HuH-7 (cell line): Measurements from ENCODE around the gene MBNL1.
"Not testable (repeated sequence)": the region's sequence is repeated elsewhere in the genome, so short reads cannot be mapped to it uniquely, and the experiment has no call there.

Experiments used
- DNase-seq: peaks from one replicate; pipeline ENCODE4 v3.0.0; 2011; ENCODE audit warnings: low spot score

The MBNL1 gene

DNA sequence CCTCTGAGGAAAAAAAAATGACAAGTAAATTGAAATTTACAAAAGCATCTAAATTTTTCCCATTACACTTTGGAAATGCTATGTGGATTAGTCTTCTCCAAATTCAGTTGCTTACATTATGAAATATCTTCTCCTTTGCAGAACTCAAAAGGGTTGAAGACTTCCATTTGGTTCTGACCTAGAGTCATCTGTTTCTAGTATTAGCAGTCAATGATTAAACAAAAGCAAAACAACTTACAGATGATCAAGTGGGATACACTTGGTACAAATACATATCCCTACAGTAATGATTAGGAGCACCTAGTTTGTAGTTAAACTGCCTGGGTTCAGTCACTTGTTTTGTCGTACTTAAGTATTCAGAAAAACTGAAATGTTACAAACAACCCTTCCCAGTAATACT lies 136.2 kb downstream of the MBNL1 start:
- DNase-seq: no peak

DNA sequence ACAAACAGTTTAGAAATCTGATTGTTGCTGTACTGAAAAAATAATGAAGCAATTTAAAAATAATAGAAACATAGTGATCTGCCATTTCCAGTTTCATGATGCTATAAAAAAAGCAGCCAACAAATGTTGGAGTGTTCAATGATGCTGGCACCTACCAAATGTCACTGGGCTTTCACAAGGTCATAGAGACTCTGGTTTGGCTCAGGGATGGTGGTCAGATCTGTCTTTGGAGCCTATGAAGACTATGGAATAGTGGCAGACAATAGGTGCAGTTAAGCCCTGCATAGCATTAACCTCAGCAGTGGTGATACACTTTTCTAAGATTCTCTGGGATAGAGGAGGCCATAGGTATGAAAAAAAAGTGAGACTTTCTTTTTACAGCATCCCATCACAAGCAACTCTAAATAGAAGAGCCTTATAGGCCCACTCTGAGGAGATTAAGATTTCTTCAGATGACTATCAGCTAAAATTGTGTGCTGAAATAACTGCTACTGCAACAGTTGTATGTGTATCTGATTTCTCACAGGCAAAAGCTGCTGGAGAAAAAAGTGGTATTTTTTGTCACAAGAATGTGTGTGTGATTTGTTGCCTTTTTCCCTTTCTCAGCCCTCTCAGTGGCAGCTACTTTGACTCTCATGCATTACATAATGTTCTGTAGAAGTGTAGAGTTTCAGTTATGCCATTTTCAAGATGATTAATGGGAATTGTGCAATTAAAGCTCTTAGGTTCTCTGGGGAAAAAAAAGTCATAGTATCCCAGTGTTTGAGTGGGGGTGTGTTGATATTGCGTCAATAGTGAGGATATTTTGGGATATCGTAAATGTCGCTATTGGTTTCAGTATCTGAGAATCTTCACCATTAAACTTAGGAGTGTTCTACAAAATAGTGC lies 137.4 kb downstream of the MBNL1 start:
- DNase-seq: peak; percentile 7

DNA sequence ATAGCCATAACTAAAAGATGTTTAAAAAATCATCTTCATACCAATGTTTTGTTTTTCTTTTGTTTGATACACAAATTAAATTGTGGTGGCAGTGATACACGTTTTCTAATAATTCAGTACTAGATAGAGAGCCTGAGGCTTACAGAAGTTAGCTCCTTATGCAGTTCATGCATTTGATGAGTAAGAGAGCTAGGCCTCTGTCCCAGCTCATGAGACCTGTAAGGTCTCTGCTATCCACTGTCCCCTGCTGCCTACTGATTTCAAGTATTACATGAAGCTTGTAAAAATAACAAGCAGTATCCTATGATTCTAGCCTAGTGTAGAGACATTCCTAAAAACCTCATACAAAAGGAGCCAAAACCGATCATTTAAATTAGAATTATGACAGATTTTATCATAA lies 144.5 kb downstream of the MBNL1 start:
- DNase-seq: no peak

DNA sequence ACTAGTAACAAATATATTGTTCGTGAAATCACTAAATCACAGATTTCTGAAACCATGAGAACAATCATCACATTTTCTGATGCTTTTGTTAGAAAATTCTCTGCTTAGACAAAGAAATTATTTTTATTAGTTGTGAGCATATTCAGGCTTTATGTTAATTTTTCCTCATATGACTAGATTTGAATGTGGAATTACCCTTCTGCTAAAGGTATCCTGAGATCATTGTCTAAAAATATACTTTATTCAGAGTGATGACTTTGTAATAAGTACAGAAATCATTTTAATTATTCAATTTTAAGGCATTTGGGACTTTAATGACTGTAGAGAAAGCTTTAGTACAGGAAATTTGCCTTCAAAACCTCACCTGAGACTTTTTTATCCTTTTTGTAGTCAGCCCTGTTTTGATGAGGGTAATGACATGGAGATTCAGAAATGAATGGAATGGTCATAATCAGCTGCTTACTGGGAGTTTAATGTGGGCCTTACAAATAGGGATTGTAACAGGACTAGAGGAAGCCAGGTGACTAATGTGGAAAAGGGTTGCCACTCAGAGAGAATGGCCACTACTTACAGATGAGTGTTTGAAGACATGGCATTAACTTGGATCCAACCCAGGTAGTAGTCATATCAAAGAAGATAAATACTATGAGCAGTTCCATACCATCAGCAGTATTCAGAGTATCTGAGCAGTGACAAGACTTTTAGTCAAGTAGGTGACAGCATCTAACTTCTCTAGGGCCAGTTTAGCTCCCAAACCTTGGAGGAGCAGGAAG lies 148.3 kb downstream of the MBNL1 start:
- DNase-seq: no peak

DNA sequence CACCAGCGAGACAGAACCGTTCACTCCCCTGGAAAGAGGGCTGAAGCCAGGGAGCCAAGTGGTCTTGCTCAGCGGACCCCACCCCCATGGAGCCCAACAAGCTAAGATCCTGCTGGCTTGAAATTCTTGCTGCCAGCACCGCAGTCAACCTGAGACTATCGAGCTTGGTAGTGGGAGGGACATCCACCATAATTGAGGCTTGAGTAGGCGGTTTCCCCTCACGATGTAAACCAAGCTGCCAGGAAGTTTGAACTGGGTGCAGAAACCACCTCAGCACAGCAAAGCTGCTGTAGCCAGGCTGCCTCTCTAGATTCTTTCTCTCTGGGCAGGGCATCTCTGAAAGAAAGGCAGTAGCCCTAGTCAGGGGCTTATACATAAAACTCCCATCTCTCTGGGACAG lies 151.0 kb downstream of the MBNL1 start:
- DNase-seq: no peak

DNA sequence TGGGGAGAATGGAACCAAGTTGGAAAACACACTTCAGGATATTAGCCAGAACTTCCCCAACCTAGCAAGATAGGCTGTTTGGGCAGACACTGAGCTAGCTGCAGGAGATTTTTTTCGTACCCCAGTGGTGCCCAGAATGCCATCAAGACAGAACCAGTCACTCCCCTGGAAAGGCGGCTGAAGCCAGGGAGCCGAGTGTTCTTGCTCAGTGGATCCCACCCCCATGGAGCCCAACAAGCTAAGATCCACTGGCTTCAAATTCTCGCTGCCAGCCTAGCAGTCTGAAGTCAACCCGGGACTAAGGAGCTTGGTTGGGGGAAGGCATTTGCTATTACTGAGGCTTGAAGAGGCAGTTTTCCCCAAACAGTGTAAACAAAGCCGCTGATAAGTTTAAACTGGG lies 152.4 kb downstream of the MBNL1 start:
- no peak for DNase-seq

DNA sequence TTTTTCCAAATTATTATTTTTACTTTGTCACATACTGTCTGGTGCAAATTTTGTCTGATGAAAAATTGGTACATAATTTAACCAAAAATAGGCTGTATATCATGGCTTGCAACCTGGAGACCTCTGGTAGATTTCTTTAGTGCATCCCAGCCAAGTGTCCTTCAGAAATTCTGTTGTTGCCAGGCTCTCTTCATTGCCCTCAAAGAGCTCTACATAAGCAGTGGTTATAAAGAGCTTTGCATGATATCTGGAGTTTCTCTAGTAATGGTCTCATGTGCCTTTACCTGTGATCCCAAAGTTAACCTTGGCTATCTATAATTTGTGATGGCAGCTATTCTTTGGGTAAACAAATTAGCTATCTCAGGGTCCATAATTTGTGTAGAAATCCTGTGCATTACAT lies 157.7 kb downstream of the MBNL1 start:
- DNase-seq: no peak

DNA sequence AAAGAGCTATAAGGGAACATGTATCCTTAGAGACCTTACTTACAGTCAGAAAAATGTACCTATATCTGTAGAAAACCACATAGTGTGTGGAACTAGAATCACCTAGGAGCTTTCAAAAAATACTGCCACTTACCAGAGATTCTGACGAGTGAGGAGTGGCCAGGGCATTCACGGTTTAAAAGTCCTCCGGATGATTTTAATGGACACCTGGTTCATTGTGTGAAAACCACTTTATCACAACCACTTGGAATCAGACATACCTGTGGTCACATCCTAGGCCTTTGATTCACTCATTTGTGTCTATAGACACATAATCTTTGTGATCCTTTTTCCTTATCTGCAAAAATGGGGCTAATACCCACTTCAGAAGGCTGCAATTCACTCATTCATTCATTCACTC lies 159.8 kb downstream of the MBNL1 start:
- no peak for DNase-seq

DNA sequence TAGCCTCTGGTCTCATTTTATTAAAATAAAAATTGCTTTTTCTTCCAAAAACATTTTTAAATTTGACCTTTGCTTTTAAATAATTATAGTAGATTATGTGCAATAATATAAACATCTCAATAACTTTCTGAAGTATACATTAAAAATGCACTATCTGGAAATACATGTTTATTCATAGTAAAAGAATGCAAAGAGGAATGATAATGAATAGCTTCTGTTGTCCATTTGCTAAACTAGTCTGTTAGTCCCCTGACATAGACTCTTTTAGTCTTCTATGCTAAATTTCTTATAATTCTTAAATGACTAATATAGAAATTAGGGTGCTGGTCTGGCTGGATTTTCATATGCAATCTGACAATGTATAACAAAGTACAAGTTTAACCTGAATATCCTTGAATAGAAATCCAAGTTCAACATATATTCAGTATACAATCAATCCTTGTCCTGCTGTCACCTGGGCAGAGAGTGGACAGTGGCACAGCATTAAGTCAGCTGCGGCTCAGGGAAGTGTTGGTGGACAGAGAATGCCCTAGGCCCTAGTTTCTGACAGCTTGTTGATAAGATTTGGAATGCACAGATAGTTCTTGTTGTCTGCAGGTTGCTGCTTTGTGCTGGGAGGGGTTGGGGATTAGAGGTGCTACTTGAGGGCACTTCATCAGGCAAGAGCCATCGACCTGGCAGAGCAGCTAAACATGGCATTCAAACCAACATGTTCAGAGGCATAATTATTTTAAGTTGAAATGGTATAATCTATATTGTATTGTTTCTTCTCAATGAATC lies 161.7 kb downstream of the MBNL1 start:
- no peak for DNase-seq

DNA sequence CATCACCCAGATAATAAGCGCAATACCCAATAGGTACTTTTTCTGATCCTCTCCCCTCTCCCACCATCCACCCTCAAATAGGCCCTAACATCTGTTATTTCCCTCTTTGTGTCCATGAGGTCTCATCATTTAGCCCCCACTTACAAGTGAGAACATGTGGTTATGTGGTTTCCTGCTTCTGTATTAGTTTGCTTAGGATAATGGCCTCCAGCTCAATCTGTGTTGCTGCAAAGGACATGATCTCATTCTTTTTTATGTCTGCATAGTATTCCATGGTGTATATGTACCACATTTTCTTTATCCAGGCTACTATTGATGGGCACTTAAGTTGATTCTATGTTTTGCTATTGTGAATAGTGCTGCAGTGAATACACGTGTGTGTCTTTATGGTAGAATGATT lies 165.4 kb downstream of the MBNL1 start:
- no peak for DNase-seq

DNA sequence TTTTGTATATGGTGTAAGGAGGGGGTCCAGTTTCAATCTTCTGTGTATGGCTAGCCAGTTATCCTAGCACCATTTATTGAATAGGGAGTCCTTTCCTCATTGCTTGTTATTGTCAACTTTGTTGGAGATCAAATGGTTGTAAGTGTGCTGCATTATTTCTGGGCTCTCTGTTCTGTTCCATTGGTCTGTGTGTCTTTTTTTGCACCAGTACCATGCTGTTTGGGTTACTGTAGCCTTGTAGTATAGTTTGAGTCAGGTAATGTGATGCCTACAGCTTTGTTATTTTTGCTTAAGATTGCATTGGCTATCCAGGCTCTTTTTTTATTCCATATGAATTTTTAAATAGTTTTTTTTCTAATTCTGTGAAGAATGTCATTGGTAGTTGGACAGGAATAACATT lies 166.5 kb downstream of the MBNL1 start:
- not testable (repeated sequence) for DNase-seq

DNA sequence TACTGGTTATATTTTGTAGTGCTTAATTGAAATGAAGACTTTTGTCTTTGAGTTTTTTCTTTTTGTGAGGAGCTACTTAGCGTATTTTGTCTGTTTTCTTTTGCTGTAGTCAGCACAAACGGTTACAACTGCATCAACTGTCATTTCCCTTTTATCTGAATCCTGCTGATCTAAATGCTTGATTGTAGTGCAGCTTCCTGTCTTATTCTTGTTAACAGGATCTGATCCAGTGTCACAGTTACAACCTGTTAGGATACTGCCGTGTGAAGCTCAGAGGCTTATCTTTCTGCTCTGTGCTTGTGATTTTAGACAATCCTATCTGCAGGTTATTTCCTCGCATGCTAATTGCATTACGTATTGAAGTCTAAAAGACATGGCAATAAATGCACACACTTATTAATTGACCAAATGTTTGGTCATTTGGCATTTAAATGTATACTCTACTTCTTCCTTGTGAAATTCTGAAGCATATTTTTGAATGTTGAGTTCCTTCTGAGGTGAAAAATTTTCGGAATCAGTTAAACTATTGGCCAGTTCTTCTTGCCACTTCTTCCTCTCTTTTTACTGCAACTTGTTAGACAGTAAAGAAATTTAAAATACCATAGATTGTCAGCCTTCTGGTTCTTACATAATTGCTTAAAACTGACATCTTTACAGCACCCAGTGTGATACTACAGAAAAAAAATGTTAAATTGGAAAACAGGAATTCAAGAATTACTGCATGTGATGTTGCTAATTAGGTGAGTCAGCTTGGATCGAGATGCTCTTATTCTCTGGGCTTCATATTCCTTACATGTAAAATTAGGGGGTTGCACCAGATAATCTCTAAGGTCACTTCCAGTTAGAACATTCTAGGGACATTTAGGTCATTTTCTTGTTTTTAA lies 168.2 kb downstream of the MBNL1 start:
- no peak for DNase-seq

DNA sequence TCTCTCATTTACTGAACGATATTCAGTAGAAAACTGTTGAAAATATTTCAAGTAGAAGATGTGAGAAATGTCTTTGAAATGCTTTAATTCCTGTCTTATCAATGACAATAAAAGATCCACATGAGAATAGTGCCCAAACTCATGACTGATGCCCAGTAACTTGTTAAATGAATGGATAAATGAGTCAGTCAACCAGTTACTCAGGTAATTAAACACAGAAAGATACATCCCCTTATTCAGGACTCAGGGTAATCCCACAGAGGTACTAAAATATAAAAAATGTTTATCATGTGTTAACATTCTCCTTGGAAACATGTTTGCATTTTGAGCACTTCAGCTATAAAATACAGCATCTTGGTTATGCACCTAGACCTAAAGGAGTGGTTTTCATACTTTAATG lies 169.5 kb downstream of the MBNL1 start:
- DNase-seq: no peak

DNA sequence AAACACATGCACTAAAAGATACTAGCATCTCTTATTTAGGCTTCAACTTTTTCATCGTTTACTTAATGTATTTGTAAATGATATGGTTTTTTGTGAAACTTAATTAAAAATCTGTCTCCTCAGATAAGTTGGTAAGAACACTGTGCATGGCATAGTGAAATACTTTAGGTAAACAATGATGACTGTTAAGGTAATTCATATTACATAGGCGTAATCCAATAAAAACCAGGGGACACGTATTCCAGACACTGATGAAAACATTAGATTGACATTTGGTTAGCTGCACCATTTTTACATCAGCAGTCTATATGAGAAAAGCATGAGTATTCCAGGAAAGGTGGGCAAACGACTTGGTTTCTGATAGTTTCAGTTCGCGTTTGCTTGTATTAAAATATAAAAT lies 170.0 kb downstream of the MBNL1 start:
- no peak for DNase-seq

DNA sequence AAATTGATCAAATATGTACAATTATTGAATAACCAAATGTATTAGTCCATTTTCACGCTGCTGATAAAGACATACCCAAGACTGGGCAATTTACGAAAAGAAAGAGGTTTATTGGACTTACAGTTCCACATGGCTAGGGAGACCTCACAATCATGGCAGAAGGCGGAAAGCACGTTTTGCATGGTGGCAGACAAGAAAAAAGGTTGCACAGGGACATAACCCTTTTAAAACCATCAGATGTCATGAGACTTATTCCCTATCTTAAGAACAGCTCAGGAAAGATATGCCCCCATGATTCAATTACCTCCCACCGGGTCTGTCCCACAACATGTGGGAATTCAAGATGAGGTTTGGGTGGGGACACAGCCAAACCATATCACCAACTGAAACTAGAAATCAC lies 171.5 kb downstream of the MBNL1 start:
- DNase-seq: not testable (repeated sequence)

DNA sequence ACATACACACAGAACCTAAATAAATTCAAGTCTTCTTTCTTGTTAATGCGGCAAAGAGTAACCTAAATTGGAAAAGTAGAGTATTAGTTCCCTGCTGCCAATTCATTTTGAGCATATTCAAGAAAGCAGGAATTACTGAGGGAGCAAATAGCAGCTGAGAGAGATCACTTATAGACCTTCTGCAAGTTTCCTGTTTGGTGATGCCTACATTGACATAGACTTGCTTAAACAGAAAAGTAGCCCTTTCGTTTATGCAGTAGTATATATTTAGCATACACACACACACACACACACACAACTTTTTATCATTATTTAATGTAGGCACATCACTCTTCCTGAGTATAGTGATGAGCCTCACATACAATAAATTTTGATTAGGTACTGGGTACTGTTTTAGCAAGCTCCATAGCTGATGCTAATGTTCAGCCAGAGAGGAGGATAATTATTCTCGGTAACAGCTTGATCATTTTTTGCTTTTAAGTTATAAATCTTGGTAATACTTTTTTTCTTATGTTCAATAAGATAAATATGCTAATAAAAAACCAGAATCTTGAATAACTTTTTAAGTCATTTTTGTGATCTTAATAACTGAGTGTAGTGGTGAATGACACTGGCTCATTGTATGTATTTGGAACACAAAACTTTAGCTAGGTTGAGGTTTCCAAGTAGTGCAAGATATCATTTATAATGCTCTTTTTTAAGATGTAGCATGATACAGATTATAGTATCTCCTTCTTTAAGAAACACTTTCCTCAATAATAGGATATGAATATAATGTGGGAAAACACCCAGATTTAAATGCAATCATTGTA lies 174.7 kb downstream of the MBNL1 start:
- no peak for DNase-seq

DNA sequence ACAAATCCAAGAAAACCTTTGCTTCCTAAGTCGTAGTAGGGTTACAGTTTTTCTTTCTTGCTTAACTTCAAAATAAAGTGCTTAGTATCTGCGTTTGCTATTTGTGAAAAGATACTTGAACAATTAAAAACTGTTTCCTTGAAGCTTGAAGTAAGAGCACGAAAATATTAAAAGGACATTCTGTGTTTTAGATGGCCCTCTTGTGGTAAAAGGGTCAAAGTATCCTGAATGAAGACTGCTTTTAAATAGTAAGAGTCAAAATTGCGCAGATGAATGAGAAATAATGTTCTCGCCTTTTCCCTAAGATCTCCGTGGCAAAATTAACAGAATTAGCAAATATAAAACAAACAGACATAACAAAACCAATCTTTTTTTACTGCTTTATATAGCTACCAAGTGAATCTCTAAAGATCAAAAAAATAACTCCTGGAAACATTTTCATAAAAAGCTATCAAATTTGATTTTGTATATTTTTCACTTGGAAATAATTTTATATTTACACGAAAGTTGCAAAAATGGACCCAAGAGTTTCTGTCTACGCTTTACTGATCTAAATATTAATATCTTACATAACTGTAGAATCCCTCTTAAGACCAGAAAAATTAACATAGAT lies 175.4 kb downstream of the MBNL1 start:
- peak; percentile 7 for DNase-seq

DNA sequence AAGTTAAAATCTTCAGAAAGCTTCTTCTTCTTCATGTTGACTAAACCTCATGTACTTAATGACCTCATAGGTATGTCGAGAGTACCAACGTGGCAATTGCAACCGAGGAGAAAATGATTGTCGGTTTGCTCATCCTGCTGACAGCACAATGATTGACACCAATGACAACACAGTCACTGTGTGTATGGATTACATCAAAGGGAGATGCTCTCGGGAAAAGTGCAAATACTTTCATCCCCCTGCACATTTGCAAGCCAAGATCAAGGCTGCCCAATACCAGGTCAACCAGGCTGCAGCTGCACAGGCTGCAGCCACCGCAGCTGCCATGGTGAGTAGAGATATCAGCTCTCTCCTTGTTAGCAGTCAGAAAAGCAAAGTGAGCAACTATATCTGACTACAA lies 176.5 kb downstream of the MBNL1 start:
- DNase-seq: no peak

DNA sequence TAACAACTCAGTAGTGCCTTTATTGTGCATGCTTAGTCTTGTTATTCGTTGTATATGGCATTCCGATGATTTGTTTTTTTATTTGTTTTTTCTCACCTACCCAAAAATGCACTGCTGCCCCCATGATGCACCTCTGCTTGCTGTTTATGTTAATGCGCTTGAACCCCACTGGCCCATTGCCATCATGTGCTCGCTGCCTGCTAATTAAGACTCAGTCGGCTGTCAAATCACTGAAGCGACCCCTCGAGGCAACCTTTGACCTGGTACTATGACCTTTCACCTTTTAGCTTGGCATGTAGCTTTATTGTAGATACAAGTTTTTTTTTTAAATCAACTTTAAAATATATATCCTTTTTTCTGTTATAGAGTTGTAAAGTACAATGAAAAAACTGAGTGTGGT lies 177.8 kb downstream of the MBNL1 start:
- DNase-seq: no peak

DNA sequence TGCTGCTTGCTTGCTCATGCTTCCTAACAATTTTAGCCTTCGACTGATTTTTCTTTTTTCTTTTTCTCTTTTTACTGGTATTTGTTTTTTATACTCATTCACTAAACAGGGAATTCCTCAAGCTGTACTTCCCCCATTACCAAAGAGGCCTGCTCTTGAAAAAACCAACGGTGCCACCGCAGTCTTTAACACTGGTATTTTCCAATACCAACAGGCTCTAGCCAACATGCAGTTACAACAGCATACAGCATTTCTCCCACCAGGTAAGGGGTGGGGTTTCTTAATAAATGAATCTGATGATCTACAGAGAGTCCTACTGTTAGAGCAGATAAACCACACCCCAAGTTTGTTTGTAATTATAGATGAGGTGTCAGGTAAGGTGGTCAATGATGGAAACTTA lies 178.8 kb downstream of the MBNL1 start:
- DNase-seq: no peak
